HL-60/S4 treated with retinoic acid at 250 ng/mL for 4 days and 3 days (cell line): ENCODE results near the gene CRACDL.

Source experiments
- in situ Hi-C: fragments of 300-500 bp; cut with MboI; formaldehyde crosslinking; loops from 2 replicates; pipeline ENCODE4 v1.7.0; 2022; ENCODE audit warnings: low sequenced_read_pairs

Gene CRACDL

GRCh38 chr2:98827625-98828368 lies 108.2 kb downstream of the CRACDL start:
- in situ Hi-C loops, result loop anchor here (25.0 kb wide), 1 partner anchor 415 kb away; no protein-coding TSS in a partner anchor

GRCh38 chr2:98826856-98827255 lies 109.2 kb downstream of the CRACDL start:
- in situ Hi-C loops, result loop anchor here (25.0 kb wide), 1 partner anchor 415 kb away; no protein-coding TSS in a partner anchor

GRCh38 chr2:98825858-98826257 lies 110.2 kb downstream of the CRACDL start:
- in situ Hi-C loops, result loop anchor here (25.0 kb wide), 1 partner anchor 414 kb away; no protein-coding TSS in a partner anchor

GRCh38 chr2:98825404-98825803 lies 110.6 kb downstream of the CRACDL start:
- in situ Hi-C loops, result loop anchor here (25.0 kb wide), 1 partner anchor 413 kb away; no protein-coding TSS in a partner anchor

GRCh38 chr2:98825020-98825350 lies 111.0 kb downstream of the CRACDL start:
- in situ Hi-C loops, result loop anchor here (25.0 kb wide), 1 partner anchor 413 kb away; no protein-coding TSS in a partner anchor

- in situ Hi-C loops, result loop anchor here (25.0 kb wide), 1 partner anchor 412 kb away; no protein-coding TSS in a partner anchor
Observed at GRCh38 chr2:98824256-98825019, 111.6 kb downstream of the CRACDL start.

GRCh38 chr2:98823196-98824170 lies 112.5 kb downstream of the CRACDL start:
- in situ Hi-C loops, result no loop called here

GRCh38 chr2:98822301-98823164 lies 113.5 kb downstream of the CRACDL start:
- in situ Hi-C loops, result no loop called here

GRCh38 chr2:98821629-98822135 lies 114.3 kb downstream of the CRACDL start:
- in situ Hi-C loops, result no loop called here

GRCh38 chr2:98819231-98819766 lies 116.7 kb downstream of the CRACDL start:
- in situ Hi-C loops, result no loop called here

GRCh38 chr2:98818164-98818563 lies 117.9 kb downstream of the CRACDL start:
- in situ Hi-C loops, result no loop called here

GRCh38 chr2:98816281-98816680 lies 119.7 kb downstream of the CRACDL start:
- in situ Hi-C loops, result no loop called here

GRCh38 chr2:98815795-98816194 lies 120.2 kb downstream of the CRACDL start:
- in situ Hi-C loops, result no loop called here

GRCh38 chr2:98811766-98812165 lies 124.3 kb downstream of the CRACDL start:
- in situ Hi-C loops, result no loop called here

GRCh38 chr2:98810588-98810928 lies 125.5 kb downstream of the CRACDL start:
- in situ Hi-C loops, result no loop called here

GRCh38 chr2:98809878-98810587 lies 126.0 kb downstream of the CRACDL start:
- in situ Hi-C loops, result no loop called here

GRCh38 chr2:98809116-98809515 lies 126.9 kb downstream of the CRACDL start:
- in situ Hi-C loops, result no loop called here

GRCh38 chr2:98808546-98808945 lies 127.5 kb downstream of the CRACDL start:
- in situ Hi-C loops, result no loop called here

GRCh38 chr2:98807929-98808328 lies 128.1 kb downstream of the CRACDL start:
- in situ Hi-C loops, result no loop called here
